ENCODE measurements around the gene SMIM44. TPM values are rescaled to one million over a fixed set of nuclear protein-coding genes. Genes with fewer than 3 reads are reported as not detected.
"Not testable (repeated sequence)": the region's sequence is repeated elsewhere in the genome, so short reads cannot be mapped to it uniquely, and the experiment has no call there.

SMIM44 gene
- total and polyA plus RNA-seq, 2 donors (not counting 1 experiment from before 2014, with no cell fraction given), result not detected

DNA sequence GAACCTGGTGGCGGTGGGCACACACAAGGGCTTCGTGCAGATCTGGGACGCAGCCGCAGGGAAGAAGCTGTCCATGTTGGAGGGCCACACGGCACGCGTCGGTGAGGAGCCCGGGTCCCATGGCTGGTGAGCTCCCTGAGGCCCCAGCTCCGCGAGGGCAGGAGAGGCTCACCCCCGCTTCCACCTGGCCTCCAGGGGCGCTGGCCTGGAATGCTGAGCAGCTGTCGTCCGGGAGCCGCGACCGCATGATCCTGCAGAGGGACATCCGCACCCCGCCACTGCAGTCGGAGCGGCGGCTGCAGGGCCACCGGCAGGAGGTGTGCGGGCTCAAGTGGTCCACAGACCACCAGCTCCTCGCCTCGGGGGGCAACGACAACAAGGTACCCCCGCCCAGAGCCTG is 48.5 kb upstream of the SMIM44 start:
- H3K27me3 ChIP-seq (ENCODE audit: control insufficient read depth, insufficient read depth, low read length), result no peaks in the 10 kb centered on the region
- no peak overlapping the region for H3K4me2 ChIP-seq (ENCODE audit: extremely low read depth, insufficient read depth, low read length)
- H3K4me1 ChIP-seq (ENCODE audit: control insufficient read depth, extremely low read depth, insufficient read depth, low read length), result no peaks in the 10 kb centered on the region
- H3K27ac ChIP-seq (ENCODE audit: insufficient read depth, low read length), result no peak overlapping the region
- H3K4me3 ChIP-seq (replicated peaks in 1 of 4; ENCODE audit: control extremely low read depth in 1 of 4, insufficient read depth in 1 of 4, low read depth in 3 of 4, low read length in 4 of 4), result no peak overlapping the region
- H2AFZ ChIP-seq (ENCODE audit: low read length), result no peak overlapping the region
- TF ChIP-seq, protein P1, sequence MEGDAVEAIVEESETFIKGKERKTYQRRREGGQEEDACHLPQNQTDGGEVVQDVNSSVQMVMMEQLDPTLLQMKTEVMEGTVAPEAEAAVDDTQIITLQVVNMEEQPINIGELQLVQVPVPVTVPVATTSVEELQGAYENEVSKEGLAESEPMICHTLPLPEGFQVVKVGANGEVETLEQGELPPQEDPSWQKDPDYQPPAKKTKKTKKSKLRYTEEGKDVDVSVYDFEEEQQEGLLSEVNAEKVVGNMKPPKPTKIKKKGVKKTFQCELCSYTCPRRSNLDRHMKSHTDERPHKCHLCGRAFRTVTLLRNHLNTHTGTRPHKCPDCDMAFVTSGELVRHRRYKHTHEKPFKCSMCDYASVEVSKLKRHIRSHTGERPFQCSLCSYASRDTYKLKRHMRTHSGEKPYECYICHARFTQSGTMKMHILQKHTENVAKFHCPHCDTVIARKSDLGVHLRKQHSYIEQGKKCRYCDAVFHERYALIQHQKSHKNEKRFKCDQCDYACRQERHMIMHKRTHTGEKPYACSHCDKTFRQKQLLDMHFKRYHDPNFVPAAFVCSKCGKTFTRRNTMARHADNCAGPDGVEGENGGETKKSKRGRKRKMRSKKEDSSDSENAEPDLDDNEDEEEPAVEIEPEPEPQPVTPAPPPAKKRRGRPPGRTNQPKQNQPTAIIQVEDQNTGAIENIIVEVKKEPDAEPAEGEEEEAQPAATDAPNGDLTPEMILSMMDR (conservative IDR thresholded peaks at IDR 0.05 in 1 of 2, IDR thresholded peaks at IDR 0.05 in 1 of 2; ENCODE audit: low read depth in 1 of 2, low read length in 2 of 2), result no peak
- no peak for TF ChIP-seq EZH2 (IDR thresholded peaks at IDR 0.05; ENCODE audit: low read length, missing control alignments)
- no peaks in the 10 kb centered on the region for H3K9me3 ChIP-seq (ENCODE audit: control insufficient read depth, insufficient read depth, low read depth, low read length)
- H3K36me3 ChIP-seq (ENCODE audit: control insufficient read depth, insufficient read depth, low read length), result peaks cover 40% of the 10 kb centered on the region
- no peaks in the 10 kb centered on the region for H3K79me2 ChIP-seq (ENCODE audit: control insufficient read depth, insufficient read depth, low read length)
- H4K20me1 ChIP-seq (ENCODE audit: control insufficient read depth, extremely low read depth, insufficient read depth, low read length), result no peaks in the 10 kb centered on the region
- no peak overlapping the region for H3K9ac ChIP-seq (ENCODE audit: insufficient read depth, low read length)
- DNase-seq (ENCODE audit: low read depth in 2 of 2), result no peak

DNA sequence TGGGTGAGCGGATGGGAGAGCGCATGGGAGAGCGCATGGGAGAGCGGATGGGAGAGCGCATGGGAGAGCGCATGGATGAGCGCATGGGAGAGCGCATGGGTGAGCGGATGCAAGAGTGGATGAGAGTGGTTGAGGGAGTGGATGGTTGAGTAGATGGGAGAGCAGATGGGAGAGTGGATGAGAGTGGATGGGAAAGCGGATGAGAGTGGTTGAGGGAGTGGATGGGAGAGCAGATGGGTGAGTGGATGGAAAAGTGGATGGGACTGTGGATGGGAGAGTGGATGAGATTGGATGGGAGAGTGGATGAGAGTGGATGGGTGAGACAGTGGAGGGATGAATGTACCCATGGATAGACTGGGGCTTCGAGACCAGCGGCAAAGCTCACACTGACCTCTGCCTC is 47.1 kb upstream of the SMIM44 start:
- Histone ChIP-seq H4K20me1 (ENCODE audit: control insufficient read depth, extremely low read depth, insufficient read depth, low read length) (no peaks in the 10 kb centered on the region), H3K36me3 (ENCODE audit: control insufficient read depth, insufficient read depth, low read length) (peaks cover 39% of the 10 kb centered on the region), H3K9ac (ENCODE audit: insufficient read depth, low read length) (no peak overlapping the region), H3K4me2 (ENCODE audit: extremely low read depth, insufficient read depth, low read length) (no peak overlapping the region), H3K4me3 (replicated peaks in 1 of 4; ENCODE audit: control extremely low read depth in 1 of 4, insufficient read depth in 1 of 4, low read depth in 3 of 4, low read length in 4 of 4) (no peak overlapping the region), H3K4me1 (ENCODE audit: control insufficient read depth, extremely low read depth, insufficient read depth, low read length) (no peaks in the 10 kb centered on the region), H3K27ac (ENCODE audit: insufficient read depth, low read length) (no peak overlapping the region), H3K79me2 (ENCODE audit: control insufficient read depth, insufficient read depth, low read length) (no peaks in the 10 kb centered on the region), H3K9me3 (ENCODE audit: control insufficient read depth, insufficient read depth, low read depth, low read length) (no peaks in the 10 kb centered on the region), H2AFZ (ENCODE audit: low read length) (no peak overlapping the region), H3K27me3 (ENCODE audit: control insufficient read depth, insufficient read depth, low read length) (no peaks in the 10 kb centered on the region)
- no peak for DNase-seq (ENCODE audit: low read depth in 2 of 2)
- TF ChIP-seq, protein P1 (conservative IDR thresholded peaks at IDR 0.05 in 1 of 2, IDR thresholded peaks at IDR 0.05 in 1 of 2; ENCODE audit: low read depth in 1 of 2, low read length in 2 of 2), result no peak
- no peak for TF ChIP-seq EZH2 (IDR thresholded peaks at IDR 0.05; ENCODE audit: low read length, missing control alignments)

DNA sequence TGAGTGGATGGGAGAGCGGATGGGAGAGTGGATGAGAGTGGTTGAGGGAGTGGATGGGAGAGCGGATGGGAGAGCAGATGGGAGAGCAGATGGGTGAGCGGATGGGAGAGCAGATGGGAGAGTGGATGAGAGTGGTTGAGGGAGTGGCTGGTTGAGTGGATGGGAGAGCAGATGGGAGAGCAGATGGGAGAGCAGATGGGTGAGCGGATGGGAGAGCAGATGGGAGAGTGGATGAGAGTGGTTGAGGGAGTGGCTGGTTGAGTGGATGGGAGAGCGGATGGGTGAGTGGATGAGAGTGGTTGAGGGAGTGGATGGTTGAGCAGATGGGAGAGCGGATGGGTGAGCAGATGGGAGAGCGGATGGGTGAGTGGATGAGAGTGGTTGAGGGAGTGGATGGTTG is 46.1 kb upstream of the SMIM44 start:
- H3K27me3 ChIP-seq (ENCODE audit: control insufficient read depth, insufficient read depth, low read length); DNase-seq (ENCODE audit: low read depth in 2 of 2): not testable (repeated sequence)
- H3K36me3 ChIP-seq (ENCODE audit: control insufficient read depth, insufficient read depth, low read length), result peaks cover 38% of the 10 kb centered on the region

More for the DNA sequence above, 46.1 kb upstream of the SMIM44 start:
- H3K27ac ChIP-seq (ENCODE audit: insufficient read depth, low read length); H4K20me1 ChIP-seq (ENCODE audit: control insufficient read depth, extremely low read depth, insufficient read depth, low read length); H3K4me3 ChIP-seq (replicated peaks in 1 of 4; ENCODE audit: control extremely low read depth in 1 of 4, insufficient read depth in 1 of 4, low read depth in 3 of 4, low read length in 4 of 4); H3K79me2 ChIP-seq (ENCODE audit: control insufficient read depth, insufficient read depth, low read length); H3K9me3 ChIP-seq (ENCODE audit: control insufficient read depth, insufficient read depth, low read depth, low read length); H3K4me2 ChIP-seq (ENCODE audit: extremely low read depth, insufficient read depth, low read length); H3K4me1 ChIP-seq (ENCODE audit: control insufficient read depth, extremely low read depth, insufficient read depth, low read length); H2AFZ ChIP-seq (ENCODE audit: low read length); H3K9ac ChIP-seq (ENCODE audit: insufficient read depth, low read length): not testable (repeated sequence)
